ENCODE data around the gene SRRM1. TPM values are rescaled to one million over a fixed set of nuclear protein-coding genes. Genes with fewer than 3 reads are reported as not detected.
"Not testable (repeated sequence)": the region's sequence is repeated elsewhere in the genome, so short reads cannot be mapped to it uniquely, and the experiment has no call there.

The SRRM1 gene
- total and polyA plus RNA-seq, 2 donors (not counting 3 experiments of a cell fraction or from before 2014, with no cell fraction given) = 39.7 to 163 TPM

DNA sequence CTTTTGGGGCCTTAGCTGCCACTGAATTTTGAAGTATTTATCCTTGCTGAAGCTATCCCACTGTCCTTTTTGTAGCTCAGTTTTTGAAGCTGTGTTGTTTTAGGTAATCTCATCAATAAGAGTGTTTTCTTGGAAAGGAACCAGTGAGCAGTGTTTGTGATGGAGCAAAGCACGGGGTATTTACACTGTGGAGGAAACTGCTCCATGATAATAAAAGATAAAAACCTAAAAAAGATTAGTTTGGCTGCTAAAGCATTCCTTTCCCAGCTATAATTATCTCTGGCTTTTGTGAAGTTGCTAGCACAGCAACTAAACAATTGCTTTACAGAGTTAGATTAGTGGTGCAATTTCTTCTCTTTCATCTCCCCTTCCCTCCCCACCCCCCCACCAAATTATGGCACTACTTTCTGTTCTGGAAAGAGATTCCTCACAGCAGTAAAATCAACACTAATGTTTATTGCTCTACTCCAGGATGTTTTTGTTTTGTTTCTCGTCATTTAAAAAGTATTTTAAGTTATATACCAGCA, 21.5 kb downstream of the SRRM1 start:
- dilution Hi-C loops (cut with MboI; ENCODE audit: extremely low pct_ligation_motif_present, low sequenced_read_pairs) (no loop called here), intact Hi-C loops (cut with micrococcal nuclease) (no loop called here)
- Histone ChIP-seq H3K79me2 (ENCODE audit: control insufficient read depth, insufficient read depth, low read length) (peaks cover 17% of the 10 kb centered on the region), H4K20me1 (replicated peaks; ENCODE audit: control insufficient read depth, extremely low read depth, insufficient read depth, low read length) (no peaks in the 10 kb centered on the region), H3K9me1 (replicated peaks; ENCODE audit: control insufficient read depth, extremely low read depth, insufficient read depth, low read length) (no peaks in the 10 kb centered on the region), H3K4me2 (ENCODE audit: insufficient read depth, low read length) (no peak overlapping the region), H3K27me3 (ENCODE audit: control insufficient read depth in 2 of 2, insufficient read depth in 2 of 2, low read length in 2 of 2) (no peaks in the 10 kb centered on the region), H3K27ac (ENCODE audit: insufficient read depth, low read depth, low read length) (no peak overlapping the region), H2AFZ (ENCODE audit: low read depth, low read length) (no peak overlapping the region), H3K36me3 (ENCODE audit: control insufficient read depth in 2 of 2, extremely low read depth in 1 of 2, insufficient read depth in 2 of 2, low read length in 2 of 2) (peaks cover 29 to 31% of the 10 kb centered on the region in 2 experiments), H3K9ac (replicated peaks; ENCODE audit: extremely low read depth, insufficient read depth, low read length) (no peak overlapping the region), H3K4me3 (replicated peaks in 1 of 3; ENCODE audit: insufficient read depth in 1 of 3, low read depth in 1 of 3, low read length in 3 of 3) (no peak overlapping the region), H3K4me1 (ENCODE audit: control insufficient read depth, extremely low read depth, insufficient read depth, low read length) (no peaks in the 10 kb centered on the region), H3K9me3 (replicated peaks; ENCODE audit: control insufficient read depth, insufficient read depth, low read length) (no peaks in the 10 kb centered on the region)
- ChIA-PET CTCF (interaction anchor here (0.6 to 5.4 kb wide), 5 partner anchors 8 to 171 kb away, joined by 3 to 38 read pairs (median 6); no protein-coding TSS in a partner anchor), POLR2A (no interaction called here)
- TF ChIP-seq, protein P1, sequence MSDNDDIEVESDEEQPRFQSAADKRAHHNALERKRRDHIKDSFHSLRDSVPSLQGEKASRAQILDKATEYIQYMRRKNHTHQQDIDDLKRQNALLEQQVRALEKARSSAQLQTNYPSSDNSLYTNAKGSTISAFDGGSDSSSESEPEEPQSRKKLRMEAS (IDR thresholded peaks at IDR 0.05; ENCODE audit: insufficient read depth, insufficient read length) = no peak
- TF ChIP-seq, protein P2, sequence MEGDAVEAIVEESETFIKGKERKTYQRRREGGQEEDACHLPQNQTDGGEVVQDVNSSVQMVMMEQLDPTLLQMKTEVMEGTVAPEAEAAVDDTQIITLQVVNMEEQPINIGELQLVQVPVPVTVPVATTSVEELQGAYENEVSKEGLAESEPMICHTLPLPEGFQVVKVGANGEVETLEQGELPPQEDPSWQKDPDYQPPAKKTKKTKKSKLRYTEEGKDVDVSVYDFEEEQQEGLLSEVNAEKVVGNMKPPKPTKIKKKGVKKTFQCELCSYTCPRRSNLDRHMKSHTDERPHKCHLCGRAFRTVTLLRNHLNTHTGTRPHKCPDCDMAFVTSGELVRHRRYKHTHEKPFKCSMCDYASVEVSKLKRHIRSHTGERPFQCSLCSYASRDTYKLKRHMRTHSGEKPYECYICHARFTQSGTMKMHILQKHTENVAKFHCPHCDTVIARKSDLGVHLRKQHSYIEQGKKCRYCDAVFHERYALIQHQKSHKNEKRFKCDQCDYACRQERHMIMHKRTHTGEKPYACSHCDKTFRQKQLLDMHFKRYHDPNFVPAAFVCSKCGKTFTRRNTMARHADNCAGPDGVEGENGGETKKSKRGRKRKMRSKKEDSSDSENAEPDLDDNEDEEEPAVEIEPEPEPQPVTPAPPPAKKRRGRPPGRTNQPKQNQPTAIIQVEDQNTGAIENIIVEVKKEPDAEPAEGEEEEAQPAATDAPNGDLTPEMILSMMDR (IDR thresholded peaks at IDR 0.05; ENCODE audit: extremely low read depth in 1 of 2, insufficient read depth in 1 of 2, low read depth in 1 of 2, low read length in 2 of 2) = no peak
- TF ChIP-seq POLR2A (IDR thresholded peaks at IDR 0.05; ENCODE audit: low read depth, low read length) (no peak), POLR2AphosphoS5 (IDR thresholded peaks at IDR 0.05; ENCODE audit: insufficient read depth, low read depth, low read length) (no peak), MYC (IDR thresholded peaks at IDR 0.05; ENCODE audit: low read depth, low read length) (no peak)
- DNase-seq (ENCODE audit: low read depth, low spot score) (no peak), FAIRE-seq (no peak)
- BruUV-seq (replicated peaks) = no TSS peak

DNA sequence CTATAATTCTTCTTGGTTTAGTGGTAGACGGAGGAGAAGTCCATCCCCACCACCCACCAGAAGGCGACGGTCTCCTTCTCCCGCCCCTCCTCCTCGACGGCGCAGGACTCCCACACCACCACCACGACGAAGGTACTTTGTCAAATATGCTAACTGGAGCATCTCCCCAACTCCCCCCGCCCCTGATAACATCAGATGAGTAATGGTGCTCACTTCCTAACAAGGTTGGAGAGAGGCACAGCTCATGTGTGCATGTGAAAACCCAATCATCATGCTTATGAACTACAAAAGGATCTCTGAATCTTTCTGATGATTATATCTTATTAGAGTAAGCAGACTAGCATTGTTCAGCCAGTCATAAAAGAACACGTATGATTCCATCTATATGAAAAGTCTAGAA, 23.7 kb downstream of the SRRM1 start:
- no peaks in the 10 kb centered on the region for H3K9me1 ChIP-seq (replicated peaks; ENCODE audit: control insufficient read depth, extremely low read depth, insufficient read depth, low read length)
- no peaks in the 10 kb centered on the region for H3K9me3 ChIP-seq (replicated peaks; ENCODE audit: control insufficient read depth, insufficient read depth, low read length)
- H3K27ac ChIP-seq (ENCODE audit: insufficient read depth, low read depth, low read length) = no peak overlapping the region
- H4K20me1 ChIP-seq (replicated peaks; ENCODE audit: control insufficient read depth, extremely low read depth, insufficient read depth, low read length) = no peaks in the 10 kb centered on the region
- POLR2A ChIA-PET = no interaction called here
- FAIRE-seq = no peak
- no peak overlapping the region for H2AFZ ChIP-seq (ENCODE audit: low read depth, low read length)
- H3K4me2 ChIP-seq (ENCODE audit: insufficient read depth, low read length) = no peak overlapping the region
- peaks cover 9% of the 10 kb centered on the region for H3K79me2 ChIP-seq (ENCODE audit: control insufficient read depth, insufficient read depth, low read length)
- peaks cover 39% of the 10 kb centered on the region in 2 experiments for H3K36me3 ChIP-seq (ENCODE audit: control insufficient read depth in 2 of 2, extremely low read depth in 1 of 2, insufficient read depth in 2 of 2, low read length in 2 of 2)
- BruUV-seq (replicated peaks) = no TSS peak
- dilution Hi-C loops (cut with MboI; ENCODE audit: extremely low pct_ligation_motif_present, low sequenced_read_pairs) (no loop called here), intact Hi-C loops (cut with micrococcal nuclease) (no loop called here)
- CTCF ChIA-PET = interaction anchor here (1.2 to 6.0 kb wide), 3 partner anchors 9 to 169 kb away, joined by 3 to 38 read pairs (median 33); no protein-coding TSS in a partner anchor
- no peaks in the 10 kb centered on the region for H3K4me1 ChIP-seq (ENCODE audit: control insufficient read depth, extremely low read depth, insufficient read depth, low read length)
- no peak overlapping the region for H3K9ac ChIP-seq (replicated peaks; ENCODE audit: extremely low read depth, insufficient read depth, low read length)
- no peaks in the 10 kb centered on the region for H3K27me3 ChIP-seq (ENCODE audit: control insufficient read depth in 2 of 2, insufficient read depth in 2 of 2, low read length in 2 of 2)
- no peak overlapping the region for H3K4me3 ChIP-seq (replicated peaks in 1 of 3; ENCODE audit: insufficient read depth in 1 of 3, low read depth in 1 of 3, low read length in 3 of 3)
- TF ChIP-seq GATA2 (IDR thresholded peaks at IDR 0.05; ENCODE audit: insufficient read depth, insufficient read length, low read depth, low read length) (peak; percentile 66), FOS (IDR thresholded peaks at IDR 0.05; ENCODE audit: borderline replicate concordance, insufficient read depth, low read length) (no peak), EZH2 (IDR thresholded peaks at IDR 0.05; ENCODE audit: borderline replicate concordance, low read depth, low read length, severe bottlenecking) (no peak)
- DNase-seq (ENCODE audit: low read depth, low spot score) = no peak

DNA sequence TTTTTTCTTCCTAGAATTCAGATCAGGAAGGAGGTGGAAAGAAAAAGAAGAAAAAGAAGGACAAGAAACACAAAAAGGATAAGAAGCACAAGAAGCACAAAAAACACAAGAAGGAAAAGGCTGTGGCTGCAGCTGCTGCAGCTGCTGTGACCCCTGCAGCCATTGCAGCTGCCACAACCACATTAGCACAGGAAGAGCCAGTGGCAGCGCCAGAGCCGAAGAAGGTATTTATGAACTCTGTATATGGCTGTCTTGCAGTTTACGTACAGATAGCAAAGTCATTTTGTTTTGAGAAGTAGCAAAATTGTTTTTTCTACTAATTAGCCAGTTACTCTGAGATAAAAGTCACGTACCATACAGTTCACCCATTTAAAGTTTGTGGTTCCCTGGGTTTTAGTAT, 28.3 kb downstream of the SRRM1 start:
- H4K20me1 ChIP-seq (replicated peaks; ENCODE audit: control insufficient read depth, extremely low read depth, insufficient read depth, low read length); DNase-seq (ENCODE audit: low read depth, low spot score); FAIRE-seq; POLR2A ChIA-PET; H3K4me2 ChIP-seq (ENCODE audit: insufficient read depth, low read length); H3K4me1 ChIP-seq (ENCODE audit: control insufficient read depth, extremely low read depth, insufficient read depth, low read length); H3K9me3 ChIP-seq (replicated peaks; ENCODE audit: control insufficient read depth, insufficient read depth, low read length); BruUV-seq (replicated peaks); H3K4me3 ChIP-seq (replicated peaks in 1 of 3; ENCODE audit: insufficient read depth in 1 of 3, low read depth in 1 of 3, low read length in 3 of 3); H3K9me1 ChIP-seq (replicated peaks; ENCODE audit: control insufficient read depth, extremely low read depth, insufficient read depth, low read length); dilution Hi-C loops (cut with MboI; ENCODE audit: extremely low pct_ligation_motif_present, low sequenced_read_pairs); H3K79me2 ChIP-seq (ENCODE audit: control insufficient read depth, insufficient read depth, low read length); intact Hi-C loops (cut with micrococcal nuclease); H2AFZ ChIP-seq (ENCODE audit: low read depth, low read length); H3K9ac ChIP-seq (replicated peaks; ENCODE audit: extremely low read depth, insufficient read depth, low read length); H3K27ac ChIP-seq (ENCODE audit: insufficient read depth, low read depth, low read length); H3K27me3 ChIP-seq (ENCODE audit: control insufficient read depth in 2 of 2, insufficient read depth in 2 of 2, low read length in 2 of 2): not testable (repeated sequence)
- peaks cover 30 to 35% of the 10 kb centered on the region in 2 experiments for H3K36me3 ChIP-seq (ENCODE audit: control insufficient read depth in 2 of 2, extremely low read depth in 1 of 2, insufficient read depth in 2 of 2, low read length in 2 of 2)
- CTCF ChIA-PET = interaction anchor here (1.1 to 6.0 kb wide), 4 partner anchors 12 to 164 kb away, joined by 3 to 33 read pairs (median 8); no protein-coding TSS in a partner anchor

Data from endothelial cell of umbilical vein (primary cell).